Measurements from ENCODE around the gene MFSD6L. TPM values are rescaled to one million over a fixed set of nuclear protein-coding genes. Genes with fewer than 3 reads are reported as not detected.

The MFSD6L gene
- total RNA-seq, 1 experiment from 2014 or later: 4.0 TPM

- TF ChIP-seq, protein P1, sequence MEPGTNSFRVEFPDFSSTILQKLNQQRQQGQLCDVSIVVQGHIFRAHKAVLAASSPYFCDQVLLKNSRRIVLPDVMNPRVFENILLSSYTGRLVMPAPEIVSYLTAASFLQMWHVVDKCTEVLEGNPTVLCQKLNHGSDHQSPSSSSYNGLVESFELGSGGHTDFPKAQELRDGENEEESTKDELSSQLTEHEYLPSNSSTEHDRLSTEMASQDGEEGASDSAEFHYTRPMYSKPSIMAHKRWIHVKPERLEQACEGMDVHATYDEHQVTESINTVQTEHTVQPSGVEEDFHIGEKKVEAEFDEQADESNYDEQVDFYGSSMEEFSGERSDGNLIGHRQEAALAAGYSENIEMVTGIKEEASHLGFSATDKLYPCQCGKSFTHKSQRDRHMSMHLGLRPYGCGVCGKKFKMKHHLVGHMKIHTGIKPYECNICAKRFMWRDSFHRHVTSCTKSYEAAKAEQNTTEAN (CRISPR knock-in tag; IDR thresholded peaks at IDR 0.05): no peak
- TF ChIP-seq ATF3 (CRISPR knock-in tag; conservative IDR thresholded peaks at IDR 0.05): no peak
- TF ChIP-seq, protein P2, sequence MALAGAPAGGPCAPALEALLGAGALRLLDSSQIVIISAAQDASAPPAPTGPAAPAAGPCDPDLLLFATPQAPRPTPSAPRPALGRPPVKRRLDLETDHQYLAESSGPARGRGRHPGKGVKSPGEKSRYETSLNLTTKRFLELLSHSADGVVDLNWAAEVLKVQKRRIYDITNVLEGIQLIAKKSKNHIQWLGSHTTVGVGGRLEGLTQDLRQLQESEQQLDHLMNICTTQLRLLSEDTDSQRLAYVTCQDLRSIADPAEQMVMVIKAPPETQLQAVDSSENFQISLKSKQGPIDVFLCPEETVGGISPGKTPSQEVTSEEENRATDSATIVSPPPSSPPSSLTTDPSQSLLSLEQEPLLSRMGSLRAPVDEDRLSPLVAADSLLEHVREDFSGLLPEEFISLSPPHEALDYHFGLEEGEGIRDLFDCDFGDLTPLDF (CRISPR knock-in tag; IDR thresholded peaks at IDR 0.05): no peak
- no peak for TF ChIP-seq ATF1 (CRISPR knock-in tag; IDR thresholded peaks at IDR 0.05)
- TF ChIP-seq, protein P3, sequence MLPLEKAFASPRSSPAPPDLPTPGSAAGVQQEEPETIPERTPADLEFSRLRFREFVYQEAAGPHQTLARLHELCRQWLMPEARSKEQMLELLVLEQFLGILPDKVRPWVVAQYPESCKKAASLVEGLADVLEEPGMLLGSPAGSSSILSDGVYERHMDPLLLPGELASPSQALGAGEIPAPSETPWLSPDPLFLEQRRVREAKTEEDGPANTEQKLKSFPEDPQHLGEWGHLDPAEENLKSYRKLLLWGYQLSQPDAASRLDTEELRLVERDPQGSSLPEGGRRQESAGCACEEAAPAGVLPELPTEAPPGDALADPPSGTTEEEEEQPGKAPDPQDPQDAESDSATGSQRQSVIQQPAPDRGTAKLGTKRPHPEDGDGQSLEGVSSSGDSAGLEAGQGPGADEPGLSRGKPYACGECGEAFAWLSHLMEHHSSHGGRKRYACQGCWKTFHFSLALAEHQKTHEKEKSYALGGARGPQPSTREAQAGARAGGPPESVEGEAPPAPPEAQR (CRISPR knock-in tag; IDR thresholded peaks at IDR 0.05): no peak
- TF ChIP-seq RORB (CRISPR knock-in tag; IDR thresholded peaks at IDR 0.05): no peak
These were observed 27.8 kb upstream of the MFSD6L start (continued) for GRCh38 chr17:8826808-8827435.

DNA sequence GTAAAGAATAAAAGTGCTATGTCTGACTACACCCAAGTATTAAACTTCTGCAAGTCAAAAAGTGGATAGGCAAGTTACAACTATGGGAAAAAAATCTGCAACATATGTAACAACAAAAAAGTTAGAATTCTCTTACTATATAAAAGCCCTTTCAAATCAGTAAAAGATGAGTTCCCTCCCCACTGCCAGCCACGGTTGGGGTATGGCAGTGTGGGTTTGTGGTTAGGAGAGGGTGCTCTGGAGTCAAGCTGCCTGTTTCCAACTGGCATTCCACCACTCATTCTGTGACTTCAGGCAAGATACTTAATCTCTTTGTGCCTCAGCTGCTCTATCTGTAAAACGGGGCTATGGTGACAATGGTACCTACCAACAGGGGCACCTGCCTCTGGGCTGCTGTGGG lies 26.6 kb upstream of the MFSD6L start:
- ATAC-seq (no peak), DNase-seq (ENCODE audit: low spot score) (no peak)
- no peak overlapping the region for H3K4me3 Mint-ChIP-seq
- H3K9me3 Mint-ChIP-seq: peaks cover 24% of the 10 kb centered on the region
- POLR2A ChIA-PET: no interaction called here
- CTCF ChIA-PET: interaction anchor here (1.5 kb wide), 1 partner anchor 62 kb away, joined by 5 read pairs; no protein-coding TSS in a partner anchor
- no peaks in the 10 kb centered on the region for H3K36me3 Mint-ChIP-seq
- peaks cover 6% of the 10 kb centered on the region for H3K4me1 Mint-ChIP-seq
- no peaks in the 10 kb centered on the region for H3K27me3 Mint-ChIP-seq (ENCODE audit: low read depth)
- no peak overlapping the region for H3K27ac Mint-ChIP-seq
- no peak for TF ChIP-seq OVOL2 (CRISPR knock-in tag; IDR thresholded peaks at IDR 0.05; ENCODE audit: borderline replicate concordance)
- no peak for TF ChIP-seq NR3C1 (CRISPR knock-in tag; conservative IDR thresholded peaks at IDR 0.05; ENCODE audit: low read depth)
- TF ChIP-seq E2F5 (CRISPR knock-in tag; IDR thresholded peaks at IDR 0.05): no peak
- TF ChIP-seq ZNF425 (CRISPR knock-in tag; conservative IDR thresholded peaks at IDR 0.05): no peak
- TF ChIP-seq MXD4 (CRISPR knock-in tag; IDR thresholded peaks at IDR 0.05; ENCODE audit: borderline replicate concordance): no peak
- TF ChIP-seq GTF2I (CRISPR knock-in tag; conservative IDR thresholded peaks at IDR 0.05): no peak
- TF ChIP-seq, protein P4, sequence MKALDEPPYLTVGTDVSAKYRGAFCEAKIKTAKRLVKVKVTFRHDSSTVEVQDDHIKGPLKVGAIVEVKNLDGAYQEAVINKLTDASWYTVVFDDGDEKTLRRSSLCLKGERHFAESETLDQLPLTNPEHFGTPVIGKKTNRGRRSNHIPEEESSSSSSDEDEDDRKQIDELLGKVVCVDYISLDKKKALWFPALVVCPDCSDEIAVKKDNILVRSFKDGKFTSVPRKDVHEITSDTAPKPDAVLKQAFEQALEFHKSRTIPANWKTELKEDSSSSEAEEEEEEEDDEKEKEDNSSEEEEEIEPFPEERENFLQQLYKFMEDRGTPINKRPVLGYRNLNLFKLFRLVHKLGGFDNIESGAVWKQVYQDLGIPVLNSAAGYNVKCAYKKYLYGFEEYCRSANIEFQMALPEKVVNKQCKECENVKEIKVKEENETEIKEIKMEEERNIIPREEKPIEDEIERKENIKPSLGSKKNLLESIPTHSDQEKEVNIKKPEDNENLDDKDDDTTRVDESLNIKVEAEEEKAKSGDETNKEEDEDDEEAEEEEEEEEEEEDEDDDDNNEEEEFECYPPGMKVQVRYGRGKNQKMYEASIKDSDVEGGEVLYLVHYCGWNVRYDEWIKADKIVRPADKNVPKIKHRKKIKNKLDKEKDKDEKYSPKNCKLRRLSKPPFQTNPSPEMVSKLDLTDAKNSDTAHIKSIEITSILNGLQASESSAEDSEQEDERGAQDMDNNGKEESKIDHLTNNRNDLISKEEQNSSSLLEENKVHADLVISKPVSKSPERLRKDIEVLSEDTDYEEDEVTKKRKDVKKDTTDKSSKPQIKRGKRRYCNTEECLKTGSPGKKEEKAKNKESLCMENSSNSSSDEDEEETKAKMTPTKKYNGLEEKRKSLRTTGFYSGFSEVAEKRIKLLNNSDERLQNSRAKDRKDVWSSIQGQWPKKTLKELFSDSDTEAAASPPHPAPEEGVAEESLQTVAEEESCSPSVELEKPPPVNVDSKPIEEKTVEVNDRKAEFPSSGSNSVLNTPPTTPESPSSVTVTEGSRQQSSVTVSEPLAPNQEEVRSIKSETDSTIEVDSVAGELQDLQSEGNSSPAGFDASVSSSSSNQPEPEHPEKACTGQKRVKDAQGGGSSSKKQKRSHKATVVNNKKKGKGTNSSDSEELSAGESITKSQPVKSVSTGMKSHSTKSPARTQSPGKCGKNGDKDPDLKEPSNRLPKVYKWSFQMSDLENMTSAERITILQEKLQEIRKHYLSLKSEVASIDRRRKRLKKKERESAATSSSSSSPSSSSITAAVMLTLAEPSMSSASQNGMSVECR (CRISPR knock-in tag; IDR thresholded peaks at IDR 0.05; ENCODE audit: borderline replicate concordance): no peak
- TF ChIP-seq, protein P5, sequence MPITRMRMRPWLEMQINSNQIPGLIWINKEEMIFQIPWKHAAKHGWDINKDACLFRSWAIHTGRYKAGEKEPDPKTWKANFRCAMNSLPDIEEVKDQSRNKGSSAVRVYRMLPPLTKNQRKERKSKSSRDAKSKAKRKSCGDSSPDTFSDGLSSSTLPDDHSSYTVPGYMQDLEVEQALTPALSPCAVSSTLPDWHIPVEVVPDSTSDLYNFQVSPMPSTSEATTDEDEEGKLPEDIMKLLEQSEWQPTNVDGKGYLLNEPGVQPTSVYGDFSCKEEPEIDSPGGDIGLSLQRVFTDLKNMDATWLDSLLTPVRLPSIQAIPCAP (CRISPR knock-in tag; IDR thresholded peaks at IDR 0.05): no peak
- TF ChIP-seq ZNF263 (CRISPR knock-in tag; IDR thresholded peaks at IDR 0.05; ENCODE audit: low read depth): no peak
- no peak for TF ChIP-seq JAZF1 (CRISPR knock-in tag; IDR thresholded peaks at IDR 0.05)
- TF ChIP-seq SOX15 (CRISPR knock-in tag; IDR thresholded peaks at IDR 0.05): no peak
- TF ChIP-seq, protein P6, sequence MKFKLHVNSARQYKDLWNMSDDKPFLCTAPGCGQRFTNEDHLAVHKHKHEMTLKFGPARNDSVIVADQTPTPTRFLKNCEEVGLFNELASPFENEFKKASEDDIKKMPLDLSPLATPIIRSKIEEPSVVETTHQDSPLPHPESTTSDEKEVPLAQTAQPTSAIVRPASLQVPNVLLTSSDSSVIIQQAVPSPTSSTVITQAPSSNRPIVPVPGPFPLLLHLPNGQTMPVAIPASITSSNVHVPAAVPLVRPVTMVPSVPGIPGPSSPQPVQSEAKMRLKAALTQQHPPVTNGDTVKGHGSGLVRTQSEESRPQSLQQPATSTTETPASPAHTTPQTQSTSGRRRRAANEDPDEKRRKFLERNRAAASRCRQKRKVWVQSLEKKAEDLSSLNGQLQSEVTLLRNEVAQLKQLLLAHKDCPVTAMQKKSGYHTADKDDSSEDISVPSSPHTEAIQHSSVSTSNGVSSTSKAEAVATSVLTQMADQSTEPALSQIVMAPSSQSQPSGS (CRISPR knock-in tag; IDR thresholded peaks at IDR 0.05; ENCODE audit: borderline replicate concordance, low read depth): no peak
- TF ChIP-seq CBFB (CRISPR knock-in tag; IDR thresholded peaks at IDR 0.05; ENCODE audit: low read depth): no peak
- TF ChIP-seq, protein P7, sequence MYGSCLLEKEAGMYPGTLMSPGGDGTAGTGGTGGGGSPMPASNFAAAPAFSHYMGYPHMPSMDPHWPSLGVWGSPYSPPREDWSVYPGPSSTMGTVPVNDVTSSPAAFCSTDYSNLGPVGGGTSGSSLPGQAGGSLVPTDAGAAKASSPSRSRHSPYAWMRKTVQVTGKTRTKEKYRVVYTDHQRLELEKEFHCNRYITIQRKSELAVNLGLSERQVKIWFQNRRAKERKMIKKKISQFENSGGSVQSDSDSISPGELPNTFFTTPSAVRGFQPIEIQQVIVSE (CRISPR knock-in tag; IDR thresholded peaks at IDR 0.05; ENCODE audit: borderline replicate concordance): no peak
- TF ChIP-seq SP1 (CRISPR knock-in tag; conservative IDR thresholded peaks at IDR 0.05): no peak

Data from WTC11 (cell line).